ENCODE results near the gene C18orf63.

The C18orf63 gene

DNA sequence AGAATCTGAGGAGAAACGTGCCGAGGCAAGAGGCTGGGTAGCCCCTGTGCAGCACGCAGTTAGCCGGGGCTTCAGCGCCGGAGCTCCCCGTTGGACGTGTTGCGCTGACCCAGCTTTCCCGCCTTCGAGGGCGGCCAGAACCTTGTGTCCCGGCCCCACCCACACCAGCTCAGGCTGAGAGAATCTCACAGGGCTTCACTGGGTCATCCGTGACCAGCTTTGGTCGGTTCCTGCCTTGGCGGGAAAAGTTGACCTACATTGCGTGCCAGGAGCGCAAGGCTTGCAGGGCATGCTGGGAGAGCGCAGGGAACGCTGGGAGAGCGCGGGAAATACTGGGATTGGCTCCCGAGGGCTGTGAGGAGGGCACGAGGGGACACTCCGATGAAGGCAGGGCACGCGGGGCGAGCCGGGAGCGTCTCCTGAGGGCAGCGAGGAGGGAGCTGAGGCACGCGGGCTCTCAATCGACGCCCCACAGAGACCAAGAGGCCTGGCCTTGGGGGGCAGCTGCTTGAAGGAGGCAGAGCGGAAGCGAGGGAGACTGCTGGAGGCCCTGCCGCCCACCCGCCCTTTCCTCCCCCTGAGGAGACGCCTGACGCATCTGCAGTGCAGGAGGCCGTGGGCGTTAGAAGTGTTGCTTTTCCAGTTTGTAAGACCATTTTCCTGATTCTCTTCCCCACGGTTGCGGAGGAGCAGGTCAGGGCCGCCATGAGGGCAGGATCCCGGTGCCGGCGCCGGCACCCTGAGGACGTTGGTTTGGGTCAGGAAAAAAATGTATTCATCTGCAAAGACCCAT is at the start of gene C18orf63:
Gene C18orf63, plus strand, starts transcription at position 376 of the 793 bp plus-strand sequence. CDS start 2,027 bp downstream, outside the sequence.
- TF ChIP-seq CTCF (conservative IDR thresholded peaks at IDR 0.05; ENCODE audit: low read length): no peak
- DNase-seq (ENCODE audit: low read depth): no peak

DNA sequence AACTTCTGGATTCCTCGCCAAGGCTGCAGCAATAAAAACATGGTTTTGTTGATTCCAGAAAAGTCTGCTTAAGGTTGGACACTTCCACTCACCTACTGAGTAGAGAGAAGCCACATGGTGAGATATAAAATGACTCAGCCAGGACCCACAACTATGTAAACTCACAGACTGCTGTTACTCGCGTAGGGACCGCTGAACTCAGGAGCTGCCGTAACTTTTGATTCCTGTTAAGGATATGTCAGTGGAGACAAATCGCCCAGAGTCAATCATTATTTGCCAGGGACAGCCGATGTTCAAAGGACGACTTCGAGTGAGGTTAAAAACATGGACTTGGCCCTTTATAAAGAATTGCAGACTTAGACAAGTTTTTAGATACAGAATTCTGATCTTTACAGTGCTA is 49.5 kb upstream of the C18orf63 start:
- TF ChIP-seq CTCF (conservative IDR thresholded peaks at IDR 0.05; ENCODE audit: low read length): no peak
- no peak for DNase-seq (ENCODE audit: low read depth)
- no peak overlapping the region for H3K4me3 ChIP-seq (ENCODE audit: low read length)

More for the DNA sequence above, at the start of gene C18orf63:
- no peak within 1 kb of the TSS for H3K4me3 ChIP-seq (ENCODE audit: low read length)

DNA sequence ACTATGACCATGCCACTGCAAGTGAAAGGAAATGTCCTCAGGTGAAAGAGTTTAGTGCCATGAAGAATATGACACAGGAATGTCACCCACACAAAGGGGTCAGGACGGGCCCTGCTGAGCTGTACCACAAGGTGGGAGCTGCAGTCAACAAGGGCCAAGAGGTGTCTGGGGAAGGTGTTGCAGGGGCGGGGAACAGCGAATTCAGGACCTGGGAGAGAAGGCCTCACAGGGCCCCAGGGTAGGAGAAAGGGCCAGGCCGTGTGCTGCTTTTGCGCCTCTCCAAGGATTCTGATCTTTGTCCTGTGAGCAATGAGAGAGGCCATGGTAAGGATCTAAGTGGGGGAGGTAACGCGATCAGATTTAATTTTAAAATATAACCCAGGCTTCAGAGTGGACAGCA is 47.5 kb upstream of the C18orf63 start:
- no peak for TF ChIP-seq CTCF (conservative IDR thresholded peaks at IDR 0.05; ENCODE audit: low read length)
- no peak for DNase-seq (ENCODE audit: low read depth)
- H3K4me3 ChIP-seq (ENCODE audit: low read length): no peak overlapping the region

DNA sequence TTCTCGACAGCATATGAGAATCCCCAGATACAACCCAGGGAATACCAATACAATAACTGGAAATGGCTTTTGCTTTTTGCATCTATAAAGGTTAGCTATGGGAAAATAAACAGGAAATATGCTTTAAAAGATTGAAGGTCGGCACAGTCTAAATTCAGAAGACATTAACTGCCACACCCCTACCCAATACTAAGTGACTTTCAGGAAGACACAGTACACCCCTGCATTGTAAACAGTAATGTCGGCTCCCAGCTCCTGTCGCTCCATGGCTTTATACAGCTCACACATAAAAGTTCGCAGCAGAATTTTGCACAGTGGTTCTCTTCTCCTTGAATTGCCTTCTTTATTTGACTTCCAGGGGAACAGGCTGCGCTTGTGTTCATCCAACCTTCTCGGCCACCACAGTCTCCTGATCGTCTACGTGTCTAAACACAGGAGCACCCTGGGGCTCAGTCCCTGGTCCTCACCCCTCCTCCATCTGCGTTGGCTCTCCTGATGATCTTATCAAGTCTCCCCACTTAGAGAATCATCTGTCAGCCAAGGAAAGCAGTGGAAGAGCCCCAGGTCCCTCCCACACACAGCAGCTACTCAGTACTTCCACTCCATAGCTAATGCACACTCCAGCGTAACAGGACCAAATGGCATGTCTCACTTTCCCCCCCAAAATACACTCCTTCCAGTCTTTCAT is 46.6 kb upstream of the C18orf63 start:
- no peak overlapping the region for H3K4me3 ChIP-seq (ENCODE audit: low read length)
- no peak for TF ChIP-seq CTCF (conservative IDR thresholded peaks at IDR 0.05; ENCODE audit: low read length)
- DNase-seq (ENCODE audit: low read depth): no peak

GRCh38 chr18:74271635-74272034 is 44.0 kb upstream of the C18orf63 start:
- H3K4me3 ChIP-seq (ENCODE audit: low read length): no peak overlapping the region
- no peak for TF ChIP-seq CTCF (conservative IDR thresholded peaks at IDR 0.05; ENCODE audit: low read length)
- peak; percentile 35 for DNase-seq (ENCODE audit: low read depth)

DNA sequence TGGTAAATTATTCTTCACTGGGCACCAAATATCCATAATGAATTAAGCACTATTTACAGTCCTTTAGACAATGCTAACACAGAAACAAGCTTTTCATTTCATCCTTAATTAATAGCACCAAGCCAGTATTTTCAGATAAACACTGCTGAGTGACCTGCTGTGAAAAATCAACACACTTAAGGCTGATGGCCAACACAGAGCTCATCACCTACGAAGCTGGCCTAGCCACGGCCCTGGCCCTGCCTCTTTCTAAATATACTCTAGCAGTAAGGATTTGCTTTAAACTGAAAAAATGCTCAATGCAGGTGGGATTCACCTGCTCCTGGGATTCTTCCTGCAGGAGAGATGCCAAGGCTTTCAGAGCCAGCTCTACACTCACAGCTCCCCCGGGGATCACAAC is 42.2 kb upstream of the C18orf63 start:
- no peak for DNase-seq (ENCODE audit: low read depth)
- no peak overlapping the region for H3K4me3 ChIP-seq (ENCODE audit: low read length)
- TF ChIP-seq CTCF (conservative IDR thresholded peaks at IDR 0.05; ENCODE audit: low read length): no peak

GRCh38 chr18:74274700-74275099 is 40.9 kb upstream of the C18orf63 start:
- no peak overlapping the region for H3K4me3 ChIP-seq (ENCODE audit: low read length)
- no peak for DNase-seq (ENCODE audit: low read depth)
- no peak for TF ChIP-seq CTCF (conservative IDR thresholded peaks at IDR 0.05; ENCODE audit: low read length)

All from AG10803 (cell line).